HEK293T (cell line): ENCODE measurements around the gene TBX21.

Experiments
- ARNT ChIP-seq: fragments of 450-650 bp; IDR thresholded peaks from 2 replicates; pipeline ENCODE4 v1.6.1; 2017; ENCODE audit warnings: mild to moderate bottlenecking
- BHLHE40 ChIP-seq: fragments of 450-650 bp; IDR thresholded peaks from 2 replicates; pipeline ENCODE4 v1.6.1; 2016; ENCODE audit warnings: mild to moderate bottlenecking, moderate library complexity, borderline replicate concordance
- CTBP1 ChIP-seq: fragments of 450-650 bp; IDR thresholded peaks from 2 replicates; pipeline ENCODE4 v1.6.1; 2016; ENCODE audit warnings: borderline replicate concordance
- ELF4 ChIP-seq: fragments of 450-650 bp; IDR thresholded peaks from 2 replicates; pipeline ENCODE4 v1.6.1; 2017; ENCODE audit warnings: antibody characterized with exemption
- FOXA1 ChIP-seq: fragments of 450-650 bp; IDR thresholded peaks from 2 replicates; pipeline ENCODE4 v1.6.1; 2016; ENCODE audit warnings: mild to moderate bottlenecking
- FOXK2 ChIP-seq: fragments of 450-650 bp; IDR thresholded peaks from 2 replicates; pipeline ENCODE4 v1.6.1; 2016; ENCODE audit warnings: mild to moderate bottlenecking
- HDGF ChIP-seq: fragments of 450-650 bp; IDR thresholded peaks from 2 replicates; pipeline ENCODE4 v1.6.1; 2017; ENCODE audit warnings: antibody characterized with exemption, borderline replicate concordance
- LEF1 ChIP-seq: fragments of 450-650 bp; IDR thresholded peaks from 2 replicates; pipeline ENCODE4 v1.6.1; 2017; ENCODE audit warnings: mild to moderate bottlenecking, borderline replicate concordance
- NFRKB ChIP-seq: fragments of 450-650 bp; IDR thresholded peaks from 2 replicates; pipeline ENCODE4 v1.6.1; 2016; ENCODE audit warnings: mild to moderate bottlenecking, moderate library complexity
- PKNOX1 ChIP-seq: fragments of 450-650 bp; IDR thresholded peaks from 2 replicates; pipeline ENCODE4 v1.6.1; 2016
- SP1 ChIP-seq: fragments of 450-650 bp; IDR thresholded peaks from 2 replicates; pipeline ENCODE4 v1.6.1; 2017
- TARDBP ChIP-seq: fragments of 450-650 bp; IDR thresholded peaks from 2 replicates; pipeline ENCODE4 v1.6.1; 2016
- ZNF384 ChIP-seq: fragments of 450-650 bp; IDR thresholded peaks from 2 replicates; pipeline ENCODE4 v1.6.1; 2016

GRCh38 chr17:47687328-47687690 lies 45.7 kb upstream of the TBX21 start:
- TF ChIP-seq ZNF384: no peak
- no peak for TF ChIP-seq SP1
- no peak for TF ChIP-seq CTBP1
- TF ChIP-seq TARDBP: no peak
- no peak for TF ChIP-seq FOXK2
- TF ChIP-seq PKNOX1: no peak
- no peak for TF ChIP-seq HDGF
- no peak for TF ChIP-seq FOXA1
- TF ChIP-seq BHLHE40: no peak
- TF ChIP-seq ELF4: no peak
- TF ChIP-seq NFRKB: no peak
- TF ChIP-seq LEF1: no peak
- no peak for TF ChIP-seq ARNT
